ENCODE results near the gene LYZ.
A peak's percentile ranks its signal among the peaks of the same experiment; 100 is the strongest.

DNA sequence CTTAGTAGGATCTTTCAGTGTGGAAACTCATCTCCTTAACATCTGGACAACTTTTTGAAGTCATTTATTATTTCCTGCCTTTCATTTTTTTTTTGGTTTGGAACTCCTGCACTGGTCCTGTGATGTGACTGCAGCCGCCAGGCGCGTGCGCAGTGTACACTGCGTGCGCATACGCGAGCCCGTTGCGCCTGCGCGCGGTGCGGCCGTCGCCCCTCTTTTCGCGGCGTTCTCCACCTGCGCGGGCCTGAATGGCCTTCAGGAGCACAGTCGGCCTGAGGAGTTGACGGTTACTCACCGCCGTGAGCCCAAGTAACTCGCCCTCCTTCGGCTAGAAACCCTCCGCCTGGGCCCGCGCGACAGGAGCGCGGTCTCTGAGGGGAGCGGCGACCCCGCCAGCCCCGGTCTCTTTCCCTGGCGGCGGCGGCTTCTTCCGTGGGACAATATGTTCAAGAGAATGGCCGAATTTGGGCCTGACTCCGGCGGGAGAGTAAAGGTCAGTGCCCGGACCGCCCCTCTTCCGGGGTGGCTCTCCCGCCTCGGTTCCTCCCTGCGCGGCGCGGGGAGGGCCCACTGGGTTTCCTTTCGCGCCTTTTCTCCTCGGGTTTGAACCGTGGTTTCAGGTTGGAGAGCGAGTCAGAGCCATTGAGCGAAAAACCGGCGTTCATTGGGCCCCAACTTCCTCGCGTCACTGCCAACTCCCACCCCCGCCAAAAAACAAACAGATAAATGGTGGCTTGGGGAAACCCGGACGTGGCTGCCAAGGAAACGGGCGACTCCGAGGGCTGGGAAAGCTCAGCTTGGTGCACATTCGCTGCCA lies 11.6 kb downstream of the LYZ start, which contains the start of gene YEATS4:
- peak; percentile 24 for TF ChIP-seq POLR2A (IDR thresholded peaks at IDR 0.05; ENCODE audit: borderline replicate concordance, extremely low read depth, insufficient read depth, insufficient read length)
- TF ChIP-seq ZNF274 (IDR thresholded peaks at IDR 0.05; ENCODE audit: low read depth, low read length): no peak
- TF ChIP-seq, protein P1, sequence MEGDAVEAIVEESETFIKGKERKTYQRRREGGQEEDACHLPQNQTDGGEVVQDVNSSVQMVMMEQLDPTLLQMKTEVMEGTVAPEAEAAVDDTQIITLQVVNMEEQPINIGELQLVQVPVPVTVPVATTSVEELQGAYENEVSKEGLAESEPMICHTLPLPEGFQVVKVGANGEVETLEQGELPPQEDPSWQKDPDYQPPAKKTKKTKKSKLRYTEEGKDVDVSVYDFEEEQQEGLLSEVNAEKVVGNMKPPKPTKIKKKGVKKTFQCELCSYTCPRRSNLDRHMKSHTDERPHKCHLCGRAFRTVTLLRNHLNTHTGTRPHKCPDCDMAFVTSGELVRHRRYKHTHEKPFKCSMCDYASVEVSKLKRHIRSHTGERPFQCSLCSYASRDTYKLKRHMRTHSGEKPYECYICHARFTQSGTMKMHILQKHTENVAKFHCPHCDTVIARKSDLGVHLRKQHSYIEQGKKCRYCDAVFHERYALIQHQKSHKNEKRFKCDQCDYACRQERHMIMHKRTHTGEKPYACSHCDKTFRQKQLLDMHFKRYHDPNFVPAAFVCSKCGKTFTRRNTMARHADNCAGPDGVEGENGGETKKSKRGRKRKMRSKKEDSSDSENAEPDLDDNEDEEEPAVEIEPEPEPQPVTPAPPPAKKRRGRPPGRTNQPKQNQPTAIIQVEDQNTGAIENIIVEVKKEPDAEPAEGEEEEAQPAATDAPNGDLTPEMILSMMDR (IDR thresholded peaks at IDR 0.05 in 2 of 3, conservative IDR thresholded peaks at IDR 0.05 in 1 of 3; ENCODE audit: borderline replicate concordance in 1 of 3, insufficient read depth in 1 of 3, low read depth in 2 of 3, low read length in 2 of 3): no peak
